ENCODE data around the gene EIF3L. TPM values are rescaled to one million over a fixed set of nuclear protein-coding genes. Genes with fewer than 3 reads are reported as not detected.
A peak's percentile ranks its signal among the peaks of the same experiment; 100 is the strongest.

The EIF3L gene
- total RNA-seq, 1 donor from 2014 or later: 136 TPM

DNA sequence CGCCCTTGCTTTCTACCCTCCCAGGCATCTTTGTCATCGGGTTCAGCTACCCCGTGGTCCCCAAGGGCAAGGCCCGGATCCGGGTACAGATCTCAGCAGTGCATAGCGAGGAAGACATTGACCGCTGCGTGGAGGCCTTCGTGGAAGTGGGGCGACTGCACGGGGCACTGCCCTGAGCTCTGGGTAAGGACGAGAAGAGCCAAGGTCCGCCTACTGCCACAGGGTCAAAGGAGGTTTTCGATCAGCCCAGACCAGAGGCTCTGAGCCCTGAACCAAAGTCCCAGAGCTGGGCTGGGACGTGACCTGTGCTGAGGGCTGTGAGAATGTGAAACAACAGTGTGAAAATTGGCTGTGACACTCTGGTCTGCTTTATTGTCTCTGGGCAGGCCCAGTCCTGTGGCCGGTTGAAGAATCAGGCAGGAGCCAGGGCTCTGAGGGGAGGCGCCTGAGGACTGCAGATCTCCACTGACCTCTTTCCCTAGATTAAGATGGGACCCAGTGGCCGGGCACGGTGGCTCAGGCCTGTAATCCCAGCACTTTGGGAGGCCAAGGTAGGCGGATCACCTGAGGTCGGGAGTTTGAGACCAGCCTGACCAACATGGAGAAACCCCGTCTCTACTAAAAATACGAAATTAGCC is 32.6 kb upstream of the EIF3L start:
- DNase-seq (ENCODE audit: low spot score) (peak; percentile 88), ATAC-seq (peak; percentile 79)

DNA sequence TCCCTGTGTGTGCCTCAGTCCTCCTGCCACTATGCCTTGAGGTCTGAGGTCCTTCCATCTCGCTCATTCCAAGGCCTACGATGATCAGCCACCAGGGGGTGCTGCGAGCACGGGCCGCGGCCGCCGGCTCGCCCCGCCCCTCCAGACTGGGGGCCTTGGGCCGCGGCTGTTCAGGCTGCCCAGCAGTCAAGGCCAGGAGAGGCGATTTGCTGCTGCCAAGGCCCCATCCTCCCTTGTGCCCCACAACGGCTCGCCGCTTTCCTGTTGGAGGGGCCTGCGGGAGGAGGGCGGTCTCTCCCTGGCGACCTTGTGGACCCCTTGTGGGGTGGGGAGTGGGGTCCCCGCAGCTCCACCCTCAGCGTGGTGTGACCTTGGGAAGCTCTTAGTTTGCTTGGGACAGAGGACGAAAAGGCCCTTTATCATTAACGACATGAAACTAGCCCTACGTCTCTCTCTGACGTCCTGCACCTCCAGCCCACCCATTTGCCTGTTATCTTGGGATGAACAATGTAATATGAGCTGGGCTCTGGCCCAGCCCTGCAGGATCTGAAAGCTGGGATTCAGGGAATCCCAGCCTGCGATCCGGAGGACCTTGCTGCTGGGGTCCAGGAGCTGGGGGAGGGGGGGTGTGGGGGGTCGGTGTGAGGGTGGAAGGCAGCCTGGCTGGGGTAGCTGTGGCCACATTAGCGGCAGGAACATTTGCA is 31.4 kb upstream of the EIF3L start:
- peak; percentile 85 for DNase-seq (ENCODE audit: low spot score)

DNA sequence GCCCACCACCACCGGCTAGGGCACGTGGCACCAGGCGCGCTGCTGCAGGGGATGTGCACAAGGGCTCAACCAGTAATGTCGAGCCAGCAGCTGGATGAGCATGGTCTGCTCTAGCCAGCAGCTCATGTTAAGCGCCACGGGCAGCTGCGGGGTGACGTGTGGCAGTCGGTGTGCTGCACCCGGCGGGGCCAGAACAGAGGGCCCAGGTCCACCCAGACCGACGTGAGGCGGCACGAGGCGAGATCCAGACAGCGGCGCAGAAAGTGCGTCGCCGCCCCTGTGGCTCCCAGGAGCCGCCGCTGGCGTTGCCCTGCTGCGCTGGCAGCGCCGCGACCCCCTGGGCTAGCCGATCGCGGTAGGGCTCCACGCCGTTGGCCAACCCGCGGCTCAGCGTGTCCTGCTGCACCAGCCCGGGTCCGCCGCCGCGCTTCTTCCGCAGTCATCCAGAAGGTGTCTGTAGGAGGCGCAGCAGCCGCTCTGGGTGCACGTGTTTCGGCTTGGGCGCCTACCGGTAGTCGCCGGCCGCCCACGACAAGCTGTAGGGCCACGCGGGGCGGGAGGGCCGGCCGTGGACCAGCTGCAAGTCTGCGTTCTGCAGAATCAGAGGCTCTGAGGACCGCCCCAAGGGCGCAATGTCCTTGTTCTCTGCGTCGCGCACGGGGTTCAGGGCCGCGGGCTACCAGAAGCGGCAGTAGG is 30.7 kb upstream of the EIF3L start:
- DNase-seq (ENCODE audit: low spot score) (no peak), ATAC-seq (peak; percentile 43)

More for the DNA sequence above, 31.4 kb upstream of the EIF3L start:
- peak; percentile 80 for ATAC-seq

DNA sequence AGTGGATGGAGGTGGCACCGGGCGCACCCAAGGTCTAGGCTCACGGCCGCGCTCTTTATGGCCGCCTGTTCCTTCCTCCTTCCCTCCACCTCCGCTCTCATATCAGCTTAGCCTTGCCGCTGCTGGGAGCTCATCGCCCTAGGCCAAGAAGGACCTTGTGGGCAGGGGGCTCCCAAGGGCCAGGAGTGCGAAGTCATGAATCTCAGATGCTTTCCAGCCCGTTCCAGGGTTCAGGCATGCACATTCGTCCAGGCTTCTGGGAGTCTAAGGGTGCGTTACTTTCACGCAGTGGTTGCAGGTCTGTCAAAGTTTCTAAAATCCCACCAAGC is 30.1 kb upstream of the EIF3L start:
- DNase-seq (ENCODE audit: low spot score) (no peak), ATAC-seq (no peak)

DNA sequence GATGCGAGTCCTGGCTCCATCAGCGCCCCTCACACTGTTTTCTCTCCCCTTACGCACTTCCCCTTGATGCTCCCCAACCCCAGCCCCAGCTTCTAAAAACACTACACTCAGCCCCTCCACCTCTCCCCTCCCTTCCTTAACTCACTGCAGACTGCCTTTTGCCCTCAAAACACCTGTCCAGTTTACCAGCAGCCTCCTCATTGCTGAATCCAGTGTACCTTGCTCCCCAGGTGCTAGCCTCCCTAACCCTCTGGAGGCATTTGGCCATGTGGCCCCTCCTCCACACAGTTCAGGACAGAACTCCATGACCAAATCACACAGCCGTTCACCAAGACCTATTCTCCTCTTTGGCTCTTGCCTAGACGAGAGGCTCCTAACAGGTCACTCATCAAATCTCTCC is 28.9 kb upstream of the EIF3L start:
- ATAC-seq (no peak), DNase-seq (ENCODE audit: low spot score) (no peak)

DNA sequence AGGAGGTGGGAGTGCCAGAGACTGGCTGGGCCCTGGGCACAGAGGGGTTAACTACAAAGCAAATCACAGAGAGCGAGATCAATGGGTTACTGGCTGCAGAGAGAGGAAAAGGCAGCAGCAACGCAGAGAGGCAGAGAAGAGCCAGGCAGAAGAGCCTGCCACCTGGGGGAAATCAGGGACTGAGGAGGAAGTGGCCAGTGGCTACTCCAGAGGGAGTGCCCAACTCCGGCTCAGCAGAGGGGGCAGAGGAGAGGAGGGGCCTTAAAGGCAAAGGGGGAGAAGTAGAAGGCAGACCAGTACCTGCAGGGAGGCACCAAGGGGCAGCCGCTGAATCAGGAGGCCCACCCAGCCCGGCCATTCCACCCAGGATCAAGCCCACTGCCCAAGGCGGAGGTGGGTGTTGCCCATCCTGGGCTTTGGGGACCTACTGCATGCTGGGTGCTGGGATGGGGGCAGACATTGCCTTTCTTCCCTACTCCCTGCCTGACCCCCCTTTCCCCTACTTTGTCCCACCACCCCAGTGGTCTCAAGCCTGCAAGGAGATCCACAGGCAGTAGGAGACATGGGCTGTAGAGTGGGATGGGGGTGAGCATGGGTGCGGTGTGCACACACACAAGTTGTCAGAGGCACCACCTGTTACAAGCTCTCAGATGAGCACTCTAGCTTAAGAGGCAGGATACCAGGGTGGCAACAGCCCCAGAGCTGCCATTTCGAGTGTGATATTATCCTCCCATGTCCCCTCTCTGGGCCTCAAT is 27.0 kb upstream of the EIF3L start:
- ATAC-seq (peak; percentile 15), DNase-seq (ENCODE audit: low spot score) (no peak)

DNA sequence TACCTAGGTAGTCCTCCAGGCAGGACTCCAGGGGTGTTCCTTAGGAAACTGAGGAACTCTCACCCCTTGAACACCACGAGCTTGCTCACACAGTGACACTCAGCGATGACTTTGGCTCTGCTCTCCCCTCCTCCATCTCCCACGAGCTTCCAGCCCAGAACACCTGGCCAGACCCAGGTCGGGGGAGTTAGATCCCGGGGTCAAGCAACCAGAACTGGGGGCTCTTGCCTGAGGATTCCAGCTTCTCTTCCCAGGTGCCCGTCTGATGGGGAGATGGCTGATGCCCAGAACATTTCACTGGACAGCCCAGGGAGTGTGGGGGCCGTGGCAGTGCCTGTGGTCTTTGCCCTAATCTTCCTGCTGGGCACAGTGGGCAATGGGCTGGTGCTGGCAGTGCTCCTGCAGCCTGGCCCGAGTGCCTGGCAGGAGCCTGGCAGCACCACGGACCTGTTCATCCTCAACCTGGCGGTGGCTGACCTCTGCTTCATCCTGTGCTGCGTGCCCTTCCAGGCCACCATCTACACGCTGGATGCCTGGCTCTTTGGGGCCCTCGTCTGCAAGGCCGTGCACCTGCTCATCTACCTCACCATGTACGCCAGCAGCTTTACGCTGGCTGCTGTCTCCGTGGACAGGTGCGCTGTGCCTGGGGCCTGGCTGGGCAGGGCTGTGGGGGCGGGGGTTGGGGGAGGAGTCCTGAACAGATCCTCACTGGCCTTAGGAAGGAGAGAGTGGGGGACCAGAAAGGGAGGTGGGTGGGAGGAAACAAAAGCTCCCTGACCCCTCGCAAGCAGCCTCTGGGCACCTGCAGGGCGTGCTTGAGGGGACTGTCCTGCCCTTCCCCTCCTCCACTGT is 25.9 kb upstream of the EIF3L start, which contains the start of gene GALR3:
TSS of gene GALR3 (plus strand) at position 249 of the 852 bp plus-strand sequence. CDS start at position 274, 25 bp downstream.
- ATAC-seq (peak; percentile 61), DNase-seq (ENCODE audit: low spot score) (no peak)

DNA sequence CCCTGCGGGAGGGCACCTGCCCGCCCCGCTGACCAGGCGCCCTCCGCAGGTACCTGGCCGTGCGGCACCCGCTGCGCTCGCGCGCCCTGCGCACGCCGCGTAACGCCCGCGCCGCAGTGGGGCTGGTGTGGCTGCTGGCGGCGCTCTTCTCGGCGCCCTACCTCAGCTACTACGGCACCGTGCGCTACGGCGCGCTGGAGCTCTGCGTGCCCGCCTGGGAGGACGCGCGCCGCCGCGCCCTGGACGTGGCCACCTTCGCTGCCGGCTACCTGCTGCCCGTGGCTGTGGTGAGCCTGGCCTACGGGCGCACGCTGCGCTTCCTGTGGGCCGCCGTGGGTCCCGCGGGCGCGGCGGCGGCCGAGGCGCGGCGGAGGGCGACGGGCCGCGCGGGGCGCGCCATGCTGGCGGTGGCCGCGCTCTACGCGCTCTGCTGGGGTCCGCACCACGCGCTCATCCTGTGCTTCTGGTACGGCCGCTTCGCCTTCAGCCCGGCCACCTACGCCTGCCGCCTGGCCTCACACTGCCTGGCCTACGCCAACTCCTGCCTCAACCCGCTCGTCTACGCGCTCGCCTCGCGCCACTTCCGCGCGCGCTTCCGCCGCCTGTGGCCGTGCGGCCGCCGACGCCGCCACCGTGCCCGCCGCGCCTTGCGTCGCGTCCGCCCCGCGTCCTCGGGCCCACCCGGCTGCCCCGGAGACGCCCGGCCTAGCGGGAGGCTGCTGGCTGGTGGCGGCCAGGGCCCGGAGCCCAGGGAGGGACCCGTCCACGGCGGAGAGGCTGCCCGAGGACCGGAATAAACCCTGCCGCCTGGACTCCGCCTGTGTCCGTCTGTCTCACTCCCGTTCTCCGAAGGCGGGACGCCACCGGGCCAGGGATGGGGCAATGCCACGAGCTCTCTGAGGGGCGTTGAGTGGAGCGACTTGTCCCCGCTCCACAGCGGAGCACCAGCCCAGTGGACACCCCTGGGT is 24.3 kb upstream of the EIF3L start:
- ATAC-seq (peak; percentile 9), DNase-seq (ENCODE audit: low spot score) (no peak)

DNA sequence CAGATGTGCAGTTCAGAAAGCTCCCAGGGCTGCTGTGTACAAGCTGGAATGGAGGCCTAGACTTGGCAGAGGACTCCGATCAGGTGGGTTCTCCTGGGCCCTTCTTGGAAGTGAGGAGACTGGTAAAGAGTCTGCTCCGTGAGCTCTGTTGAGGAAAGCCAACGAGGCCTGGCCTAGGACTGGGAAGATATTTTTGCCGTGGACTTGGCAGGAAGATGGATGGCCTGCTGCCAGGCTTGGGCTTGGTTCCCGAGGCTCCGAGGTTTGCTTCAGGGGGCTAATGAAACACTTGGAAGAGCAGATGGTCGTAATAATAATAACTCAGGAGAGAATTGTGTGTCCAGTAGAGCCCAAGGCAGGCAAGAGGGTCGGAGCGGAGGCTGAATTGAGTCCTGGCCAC is 22.2 kb upstream of the EIF3L start:
- peak; percentile 5 for ATAC-seq

DNA sequence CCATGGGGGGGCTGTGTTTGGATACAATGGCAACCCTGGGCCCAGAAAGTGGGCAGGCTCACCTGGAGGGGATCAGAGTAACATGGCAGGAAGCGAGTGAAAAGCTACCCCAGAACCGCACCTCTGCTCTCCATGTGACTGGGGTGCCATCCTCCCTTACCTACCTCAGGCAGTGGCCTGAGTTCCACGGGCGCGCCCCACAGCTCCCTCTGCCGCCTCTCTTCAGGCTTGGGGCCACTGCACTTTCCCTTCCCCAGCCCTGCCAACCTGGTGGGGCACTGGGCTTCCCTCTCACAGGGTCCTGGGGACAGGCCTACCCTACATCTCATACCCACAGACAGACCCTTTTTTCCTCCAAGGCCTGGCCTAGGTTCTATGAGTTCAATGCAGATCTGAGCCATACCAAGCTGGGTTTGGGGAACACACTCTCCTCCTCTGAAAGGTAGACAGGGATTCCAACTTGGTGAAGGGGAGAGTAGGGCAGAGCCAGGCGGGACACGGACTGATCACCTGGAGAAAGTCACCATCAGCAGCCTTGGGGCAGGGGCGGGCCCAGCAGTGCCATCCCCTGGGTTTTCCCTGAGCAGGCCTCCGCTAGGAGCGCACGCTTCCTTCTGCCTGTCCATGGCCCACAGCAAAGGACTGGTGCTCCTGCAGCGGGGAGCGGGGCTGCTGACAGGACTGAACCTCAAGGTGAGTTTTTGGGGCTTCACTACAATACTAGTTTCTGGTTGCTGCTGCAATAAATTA is 19.0 kb upstream of the EIF3L start:
- no peak for ATAC-seq
- no peak for DNase-seq (ENCODE audit: low spot score)

More for the DNA sequence above, 22.2 kb upstream of the EIF3L start:
- DNase-seq (ENCODE audit: low spot score): no peak

DNA sequence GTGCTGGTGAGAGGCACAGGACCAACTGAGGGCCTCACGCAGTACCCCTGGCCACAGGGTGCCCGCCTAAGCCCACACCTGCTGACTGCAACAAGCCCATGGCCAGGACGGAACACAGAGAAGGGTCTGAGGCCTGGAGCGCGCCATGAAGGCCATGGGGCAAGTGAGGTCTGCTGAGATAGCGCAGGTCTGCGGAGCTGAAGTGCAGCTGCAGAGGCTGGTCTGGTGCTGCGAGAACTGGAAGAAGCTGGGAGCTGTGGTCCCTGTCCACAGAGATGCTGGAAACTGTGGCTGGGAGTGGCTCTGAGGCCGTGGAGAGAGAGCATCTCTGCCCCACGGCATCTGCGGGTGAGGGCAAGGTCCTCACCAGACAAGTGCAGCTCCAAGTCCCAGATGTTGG is 17.7 kb upstream of the EIF3L start:
- DNase-seq (ENCODE audit: low spot score) (no peak), ATAC-seq (no peak)

DNA sequence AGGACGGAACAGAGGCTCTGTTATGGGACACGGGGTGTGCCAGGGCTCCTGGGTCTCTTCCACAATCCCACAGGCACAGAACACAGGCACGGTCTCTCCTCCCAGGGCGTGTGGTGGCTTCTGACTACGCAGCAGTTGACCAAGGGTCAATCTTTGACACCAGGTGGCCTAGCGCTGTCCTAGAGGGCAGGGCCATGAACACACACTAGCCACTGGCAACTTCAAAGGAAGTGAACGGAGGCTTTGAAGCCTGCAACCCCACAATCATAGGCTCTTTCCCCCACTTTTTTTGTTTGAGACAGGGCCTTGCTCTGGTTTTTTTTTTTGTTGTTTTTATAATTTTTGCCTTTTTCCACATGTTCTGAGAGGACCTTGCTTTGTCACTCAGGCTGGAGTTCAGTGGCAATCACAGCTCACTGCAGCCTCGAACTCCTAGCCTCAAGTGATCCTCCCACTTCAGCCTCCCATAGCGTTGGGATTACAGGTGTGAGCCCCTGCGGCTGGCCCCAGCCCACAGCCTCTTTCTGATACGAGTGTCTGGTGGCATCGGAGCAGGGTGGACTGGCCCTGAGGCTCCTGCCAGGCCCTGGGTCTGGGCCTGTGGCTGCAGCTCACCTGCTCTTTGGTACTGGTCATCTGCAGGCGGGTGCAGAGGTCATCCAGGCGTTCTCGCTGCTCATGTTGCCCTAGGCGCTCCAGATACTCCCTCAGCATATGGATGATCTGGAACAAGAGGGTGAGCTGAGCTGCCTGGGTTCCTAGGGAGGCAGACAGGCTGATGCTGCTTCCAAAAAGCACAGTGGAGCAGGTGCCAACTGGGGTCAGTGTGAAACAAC is 17.0 kb upstream of the EIF3L start:
- DNase-seq (ENCODE audit: low spot score): peak; percentile 80
- peak; percentile 95 for ATAC-seq

DNA sequence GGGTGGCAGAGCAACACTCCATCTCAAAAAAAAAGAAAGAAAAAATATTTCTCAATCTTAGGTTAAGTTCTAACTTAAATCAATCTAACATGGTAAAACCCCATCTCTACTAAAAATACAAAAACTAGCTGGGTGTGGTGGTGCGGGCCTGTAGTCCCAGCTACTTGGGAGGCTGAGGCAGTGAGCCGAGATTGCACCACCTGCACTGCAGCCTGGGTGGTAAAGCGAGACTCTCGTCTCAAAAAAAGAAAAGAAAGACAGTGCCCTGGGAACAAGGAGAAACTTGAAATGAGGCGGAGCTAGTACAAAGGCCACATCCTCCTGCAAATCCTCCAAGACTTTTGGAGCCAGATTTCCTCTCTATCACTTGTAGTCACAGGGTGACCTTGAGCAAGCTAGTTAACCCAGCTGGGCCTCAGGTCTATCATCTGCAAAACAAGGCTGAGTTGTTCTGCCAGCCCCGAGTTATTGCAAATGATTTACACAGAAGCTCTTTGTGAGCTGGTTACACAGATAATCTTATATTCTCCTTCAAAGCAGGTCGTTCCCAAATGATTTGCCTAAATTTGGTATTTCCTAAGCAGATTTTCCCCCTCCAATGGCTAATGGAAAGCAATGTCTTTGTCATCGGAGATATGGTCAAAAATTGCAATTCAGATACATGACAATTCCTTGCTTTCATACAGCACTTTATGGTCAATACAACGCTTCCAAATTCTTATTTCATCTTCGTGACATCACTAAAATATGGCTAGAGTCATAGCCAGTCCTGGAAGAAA is 7.0 kb upstream of the EIF3L start:
- DNase-seq (ENCODE audit: low spot score): no peak

DNA sequence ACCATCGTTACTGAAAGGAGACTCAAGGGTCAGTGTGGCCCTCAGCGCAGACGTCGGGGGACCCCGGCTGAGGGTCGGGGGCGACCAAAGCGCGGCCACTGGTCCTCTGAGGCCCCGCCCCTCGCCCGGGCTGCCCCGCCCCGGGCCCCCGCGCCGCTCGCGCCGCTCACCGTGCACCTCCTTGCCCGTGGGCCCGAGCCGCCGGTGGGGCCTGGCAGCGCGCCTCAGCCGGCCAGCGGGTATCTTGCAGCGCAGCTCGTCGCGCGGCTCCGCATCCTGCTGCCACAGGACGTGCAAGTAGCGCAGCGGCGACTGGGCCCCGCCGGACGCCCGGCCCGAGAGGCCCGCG is 5.5 kb upstream of the EIF3L start:
- ATAC-seq: peak; percentile 64
- peak; percentile 68 for DNase-seq (ENCODE audit: low spot score)

More for the DNA sequence above, 7.0 kb upstream of the EIF3L start:
- no peak for ATAC-seq

DNA sequence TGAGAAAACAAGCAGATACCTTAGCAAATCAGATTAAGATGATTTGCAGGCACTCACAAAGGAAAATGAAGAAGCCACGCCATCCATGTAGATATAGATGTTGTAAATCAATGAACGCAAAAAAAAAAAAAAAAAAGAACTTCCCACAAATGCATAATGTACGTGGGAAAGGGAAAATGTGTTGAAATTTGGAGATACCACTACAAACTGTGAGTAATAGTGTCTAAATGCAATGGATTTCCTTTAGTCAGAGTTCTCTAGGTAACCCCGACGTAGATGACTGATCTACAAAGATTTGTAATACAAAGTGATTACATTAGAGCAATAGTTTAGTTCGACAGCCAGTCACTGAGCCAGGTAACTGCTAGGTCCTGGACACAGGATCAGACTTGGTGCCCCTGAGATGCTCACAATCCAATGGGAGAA is 4.3 kb upstream of the EIF3L start:
- DNase-seq (ENCODE audit: low spot score) (no peak), ATAC-seq (no peak)

DNA sequence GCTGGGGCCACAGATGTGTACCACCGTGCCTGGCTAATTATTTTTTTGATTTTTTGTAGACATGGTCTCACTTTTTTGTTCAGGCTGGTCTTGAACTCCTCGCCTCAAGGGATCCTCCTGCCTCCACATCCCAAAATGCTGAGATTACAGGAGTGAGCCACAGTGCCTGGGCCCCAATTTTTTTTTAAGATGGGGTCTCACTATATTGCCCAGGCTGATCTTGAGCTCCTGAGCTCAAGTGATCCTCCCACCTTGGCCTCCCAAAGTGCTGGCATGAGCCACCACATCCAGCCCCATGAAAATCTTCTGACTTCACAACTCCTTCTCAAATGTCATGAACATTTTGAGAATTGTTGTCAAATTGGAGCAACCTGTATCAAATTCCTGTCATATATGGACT is 2.8 kb upstream of the EIF3L start:
- no peak for DNase-seq (ENCODE audit: low spot score)
- no peak for ATAC-seq

DNA sequence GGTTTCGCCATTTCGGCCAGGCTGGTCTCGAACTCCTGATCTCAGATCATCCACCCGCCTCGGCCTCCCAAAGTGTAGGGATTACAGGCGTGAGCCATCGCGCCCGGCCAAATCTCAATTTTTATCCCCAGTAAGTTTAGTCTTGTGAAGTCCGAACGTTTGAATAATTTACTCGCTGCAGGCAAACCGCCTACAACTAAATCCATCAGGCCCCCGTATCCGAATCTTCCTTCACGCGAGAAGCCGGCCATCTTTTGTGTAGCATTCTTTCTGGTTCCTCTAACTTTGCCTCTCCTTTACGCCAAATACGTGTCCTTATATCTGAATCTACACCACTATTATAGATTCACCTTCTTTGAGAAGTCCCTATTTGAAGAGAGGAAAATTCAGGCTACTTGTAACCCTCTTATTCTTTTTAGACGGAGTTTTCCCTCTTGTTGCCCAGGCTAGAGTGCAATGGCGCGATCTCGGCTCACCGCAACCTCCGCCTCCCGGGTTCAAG is 581 bp upstream of the EIF3L start:
- DNase-seq (ENCODE audit: low spot score) (no peak), ATAC-seq (no peak)

All from left lobe of liver (tissue), 2 donors.